Hepatocyte (in vitro differentiated cells): Measurements from ENCODE around the gene CCDC91.

Source experiments
- EZH2 ChIP-seq: fragments of 200-600 bp; sonication (generic); IDR thresholded peaks from 2 replicates; pipeline ENCODE4 v1.6.1; 2016; ENCODE audit warnings: antibody characterized with exemption, mild to moderate bottlenecking, borderline replicate concordance
- EZH2phosphoT487 ChIP-seq: fragments of 200-600 bp; sonication (generic); IDR thresholded peaks from one replicate; pipeline ENCODE4 v1.6.1; 2018; ENCODE audit warnings: antibody characterized with exemption, mild to moderate bottlenecking, low read depth, moderate library complexity; ENCODE audit not compliant: unreplicated experiment, severe bottlenecking
- TF ChIP-seq, protein P1 (sequence below): fragments of 200-600 bp; sonication (generic); IDR thresholded peaks from 2 replicates; pipeline ENCODE4 v1.5.1; 2016; ENCODE audit warnings: antibody characterized with exemption, mild to moderate bottlenecking; ENCODE audit not compliant: poor library complexity

DNA sequence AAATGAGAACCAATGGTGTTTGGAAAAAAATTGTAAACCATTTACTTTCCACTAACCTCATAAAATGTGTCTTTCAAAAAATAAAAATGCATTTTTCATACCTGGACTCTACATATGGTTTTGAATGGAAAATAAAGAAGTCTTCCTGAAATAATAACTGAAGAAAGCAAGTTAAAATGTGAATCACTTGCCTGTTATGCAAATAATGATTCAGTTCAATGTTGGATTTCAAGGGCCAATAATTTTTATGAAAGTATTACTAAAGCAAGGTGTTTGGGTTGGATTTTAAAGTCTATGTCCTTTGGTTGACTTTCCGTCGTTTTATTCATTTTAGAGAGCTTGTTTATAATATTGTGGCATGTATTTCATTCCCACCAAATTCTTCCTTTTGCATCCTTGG is 138.7 kb downstream of the CCDC91 start:
- TF ChIP-seq, protein P1, sequence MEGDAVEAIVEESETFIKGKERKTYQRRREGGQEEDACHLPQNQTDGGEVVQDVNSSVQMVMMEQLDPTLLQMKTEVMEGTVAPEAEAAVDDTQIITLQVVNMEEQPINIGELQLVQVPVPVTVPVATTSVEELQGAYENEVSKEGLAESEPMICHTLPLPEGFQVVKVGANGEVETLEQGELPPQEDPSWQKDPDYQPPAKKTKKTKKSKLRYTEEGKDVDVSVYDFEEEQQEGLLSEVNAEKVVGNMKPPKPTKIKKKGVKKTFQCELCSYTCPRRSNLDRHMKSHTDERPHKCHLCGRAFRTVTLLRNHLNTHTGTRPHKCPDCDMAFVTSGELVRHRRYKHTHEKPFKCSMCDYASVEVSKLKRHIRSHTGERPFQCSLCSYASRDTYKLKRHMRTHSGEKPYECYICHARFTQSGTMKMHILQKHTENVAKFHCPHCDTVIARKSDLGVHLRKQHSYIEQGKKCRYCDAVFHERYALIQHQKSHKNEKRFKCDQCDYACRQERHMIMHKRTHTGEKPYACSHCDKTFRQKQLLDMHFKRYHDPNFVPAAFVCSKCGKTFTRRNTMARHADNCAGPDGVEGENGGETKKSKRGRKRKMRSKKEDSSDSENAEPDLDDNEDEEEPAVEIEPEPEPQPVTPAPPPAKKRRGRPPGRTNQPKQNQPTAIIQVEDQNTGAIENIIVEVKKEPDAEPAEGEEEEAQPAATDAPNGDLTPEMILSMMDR: no peak
- no peak for TF ChIP-seq EZH2phosphoT487
- no peak for TF ChIP-seq EZH2
